ENCODE measurements around the gene ID4.

ID4 gene

GRCh38 chr6:19835605-19836004, 1.6 kb upstream of the ID4 start:
- Histone ChIP-seq H3K9me2 (replicated peaks; ENCODE audit: low read depth, low read length) (no peaks in the 10 kb centered on the region), H3K4me1 (ENCODE audit: insufficient read depth, low read length, poor library complexity, severe bottlenecking) (no peaks in the 10 kb centered on the region), H3K9me3 (ENCODE audit: insufficient read depth, low read depth, low read length) (no peaks in the 10 kb centered on the region), H3K9ac (ENCODE audit: low read depth, low read length, poor library complexity, severe bottlenecking) (no peak overlapping the region), H3K79me2 (ENCODE audit: insufficient read depth, low read length) (no peaks in the 10 kb centered on the region), H2AFZ (ENCODE audit: low read length) (no peak overlapping the region), H3K27me3 (ENCODE audit: insufficient read depth, low read length, poor library complexity, severe bottlenecking) (no peaks in the 10 kb centered on the region), H3K36me3 (ENCODE audit: insufficient read depth, low read length) (no peaks in the 10 kb centered on the region), H3K4me3 (ENCODE audit: low read length, poor library complexity, severe bottlenecking) (no peak overlapping the region), H4K20me1 (ENCODE audit: insufficient read depth, low read length, poor library complexity, severe bottlenecking) (no peaks in the 10 kb centered on the region), H3K4me2 (ENCODE audit: low read depth, low read length, poor library complexity, severe bottlenecking) (no peak overlapping the region), H3F3A (ENCODE audit: low read depth) (no peaks in the 10 kb centered on the region)
- TF ChIP-seq CTCF (conservative IDR thresholded peaks at IDR 0.05; ENCODE audit: low read length) (no peak), EZH2phosphoT487 (IDR thresholded peaks at IDR 0.05; ENCODE audit: borderline replicate concordance) (no peak)

DNA sequence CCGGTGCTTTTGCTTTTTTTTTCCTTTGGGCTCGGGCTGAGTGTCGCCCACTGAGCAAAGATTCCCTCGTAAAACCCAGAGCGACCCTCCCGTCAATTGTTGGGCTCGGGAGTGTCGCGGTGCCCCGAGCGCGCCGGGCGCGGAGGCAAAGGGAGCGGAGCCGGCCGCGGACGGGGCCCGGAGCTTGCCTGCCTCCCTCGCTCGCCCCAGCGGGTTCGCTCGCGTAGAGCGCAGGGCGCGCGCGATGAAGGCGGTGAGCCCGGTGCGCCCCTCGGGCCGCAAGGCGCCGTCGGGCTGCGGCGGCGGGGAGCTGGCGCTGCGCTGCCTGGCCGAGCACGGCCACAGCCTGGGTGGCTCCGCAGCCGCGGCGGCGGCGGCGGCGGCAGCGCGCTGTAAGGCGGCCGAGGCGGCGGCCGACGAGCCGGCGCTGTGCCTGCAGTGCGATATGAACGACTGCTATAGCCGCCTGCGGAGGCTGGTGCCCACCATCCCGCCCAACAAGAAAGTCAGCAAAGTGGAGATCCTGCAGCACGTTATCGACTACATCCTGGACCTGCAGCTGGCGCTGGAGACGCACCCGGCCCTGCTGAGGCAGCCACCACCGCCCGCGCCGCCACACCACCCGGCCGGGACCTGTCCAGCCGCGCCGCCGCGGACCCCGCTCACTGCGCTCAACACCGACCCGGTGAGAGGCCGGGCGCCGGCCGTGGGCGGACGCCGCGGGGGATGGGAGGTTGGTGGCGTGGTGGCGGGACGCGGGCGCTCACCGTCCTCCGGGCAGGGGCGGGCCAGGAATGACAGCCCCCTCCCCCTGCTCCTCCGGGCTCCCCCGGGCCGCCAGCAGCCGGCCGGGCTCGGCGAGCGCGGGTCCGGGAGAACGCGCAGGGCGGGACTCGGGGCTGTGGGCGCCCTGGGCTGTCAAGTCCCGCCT, 606 bp downstream of the ID4 start:
- Histone ChIP-seq H3F3A (ENCODE audit: low read depth) (no peaks in the 10 kb centered on the region), H3K4me3 (ENCODE audit: low read length, poor library complexity, severe bottlenecking) (no peak overlapping the region), H3K79me2 (ENCODE audit: insufficient read depth, low read length) (no peaks in the 10 kb centered on the region), H3K4me2 (ENCODE audit: low read depth, low read length, poor library complexity, severe bottlenecking) (no peak overlapping the region), H3K9me3 (ENCODE audit: insufficient read depth, low read depth, low read length) (no peaks in the 10 kb centered on the region), H3K4me1 (ENCODE audit: insufficient read depth, low read length, poor library complexity, severe bottlenecking) (no peaks in the 10 kb centered on the region), H3K36me3 (ENCODE audit: insufficient read depth, low read length) (no peaks in the 10 kb centered on the region), H3K27me3 (ENCODE audit: insufficient read depth, low read length, poor library complexity, severe bottlenecking) (no peaks in the 10 kb centered on the region), H3K9me2 (replicated peaks; ENCODE audit: low read depth, low read length) (no peaks in the 10 kb centered on the region), H2AFZ (ENCODE audit: low read length) (no peak overlapping the region), H4K20me1 (ENCODE audit: insufficient read depth, low read length, poor library complexity, severe bottlenecking) (no peaks in the 10 kb centered on the region), H3K9ac (ENCODE audit: low read depth, low read length, poor library complexity, severe bottlenecking) (no peak overlapping the region)
- TF ChIP-seq CTCF (conservative IDR thresholded peaks at IDR 0.05; ENCODE audit: low read length): no peak
- no peak for TF ChIP-seq EZH2phosphoT487 (IDR thresholded peaks at IDR 0.05; ENCODE audit: borderline replicate concordance)

DNA sequence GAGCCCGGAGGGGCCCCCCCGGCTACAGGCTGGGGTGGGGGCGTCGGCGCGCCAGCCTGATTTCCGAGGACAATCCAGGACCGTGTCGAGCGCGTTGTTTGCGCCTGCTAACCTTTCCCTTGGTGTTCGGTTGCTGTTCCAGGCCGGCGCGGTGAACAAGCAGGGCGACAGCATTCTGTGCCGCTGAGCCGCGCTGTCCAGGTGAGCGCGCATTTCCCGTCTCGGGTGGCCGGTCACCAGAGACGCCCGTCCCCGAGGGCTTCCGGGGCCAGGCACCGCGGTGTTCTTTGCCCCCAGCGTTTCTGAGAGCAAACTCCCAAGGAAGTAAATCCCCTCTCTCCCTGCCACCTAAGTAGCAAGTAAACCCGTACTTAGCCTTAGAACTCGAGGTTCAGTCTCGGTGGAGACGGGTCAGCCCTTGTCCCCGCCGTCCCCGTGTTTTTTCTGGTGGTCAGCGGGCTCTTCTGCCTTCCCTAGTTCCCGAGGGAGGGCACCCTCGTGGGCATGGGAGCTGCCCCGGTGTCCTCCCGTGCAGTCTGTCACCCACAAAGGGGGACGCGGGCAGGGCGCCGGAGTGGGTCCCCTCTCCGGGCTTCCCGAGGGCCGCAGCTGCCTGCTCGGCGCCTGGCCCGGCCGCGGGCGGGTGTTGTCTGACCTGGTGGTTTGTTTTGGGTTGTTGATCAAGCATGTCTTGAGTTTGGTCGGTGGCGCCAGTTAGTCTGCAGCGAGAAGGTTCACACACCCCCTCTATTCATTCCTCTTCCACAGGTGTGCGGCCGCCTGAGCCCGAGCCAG, 1.5 kb downstream of the ID4 start:
- TF ChIP-seq EZH2phosphoT487 (IDR thresholded peaks at IDR 0.05; ENCODE audit: borderline replicate concordance) (no peak), CTCF (conservative IDR thresholded peaks at IDR 0.05; ENCODE audit: low read length) (no peak)
- Histone ChIP-seq H3K27me3 (ENCODE audit: insufficient read depth, low read length, poor library complexity, severe bottlenecking) (no peaks in the 10 kb centered on the region), H3K4me3 (ENCODE audit: low read length, poor library complexity, severe bottlenecking) (no peak overlapping the region), H3K9me3 (ENCODE audit: insufficient read depth, low read depth, low read length) (no peaks in the 10 kb centered on the region), H3K9me2 (replicated peaks; ENCODE audit: low read depth, low read length) (no peaks in the 10 kb centered on the region), H3K79me2 (ENCODE audit: insufficient read depth, low read length) (no peaks in the 10 kb centered on the region), H2AFZ (ENCODE audit: low read length) (no peak overlapping the region), H3K4me1 (ENCODE audit: insufficient read depth, low read length, poor library complexity, severe bottlenecking) (no peaks in the 10 kb centered on the region), H3K4me2 (ENCODE audit: low read depth, low read length, poor library complexity, severe bottlenecking) (no peak overlapping the region), H3F3A (ENCODE audit: low read depth) (no peaks in the 10 kb centered on the region), H4K20me1 (ENCODE audit: insufficient read depth, low read length, poor library complexity, severe bottlenecking) (no peaks in the 10 kb centered on the region), H3K9ac (ENCODE audit: low read depth, low read length, poor library complexity, severe bottlenecking) (no peak overlapping the region), H3K36me3 (ENCODE audit: insufficient read depth, low read length) (no peaks in the 10 kb centered on the region)

All from Loucy (cell line).